Adrenal gland (tissue), 12 donors: ENCODE data around the gene SEPTIN2. TPM values are rescaled to one million over a fixed set of nuclear protein-coding genes. Genes with fewer than 3 reads are reported as not detected.

Experiments used
- DNase-seq, 7 donors: peaks; one replicate each; pipeline ENCODE4 v3.0.0-alpha.2; 2019 to 2020
- H3K27ac ChIP-seq, 5 donors: fragments of 200-600 bp; sonication (generic) in 4 of 5; 1 replicate in 3 of 5; 2 replicates in 2 of 5; pipeline versions ENCODE4 v1.5.1 to v1.8.0; 2016 to 2020; ENCODE audit warnings: mild to moderate bottlenecking in 1 of 5
- H3K27me3 ChIP-seq: fragments of 200-600 bp; 2 replicates; pipeline ENCODE4 v1.8.0; 2021
- H3K36me3 ChIP-seq, 2 donors: fragments of 200-600 bp; replicated peaks in 1 of 2; 1 replicate in 1 of 2; 2 replicates in 1 of 2; pipeline versions ENCODE4 v1.5.1 to v1.8.0; 2018 to 2022
- H3K4me1 ChIP-seq, 2 donors: fragments of 200-600 bp; replicated peaks in 1 of 2; 1 replicate in 1 of 2; 2 replicates in 1 of 2; pipeline versions ENCODE4 v1.5.1 to v1.8.0; 2018 to 2021
- H3K4me3 ChIP-seq, 4 donors: fragments of 200-600 bp; sonication (generic) in 3 of 4; one replicate each; pipeline ENCODE4 v1.5.1; 2016 to 2018
- H3K9me3 ChIP-seq, 3 donors: fragments of 200-600 bp; sonication (generic) in 1 of 3; replicated peaks in 1 of 3; 1 replicate in 2 of 3; 2 replicates in 1 of 3; pipeline versions ENCODE4 v1.5.1 to v1.8.0; 2016 to 2021
- CTCF ChIP-seq, 6 experiments: fragments of 450-650 bp in 4 of 6; fragments of 200-600 bp in 2 of 6; sonication (generic) in 1 of 6; IDR thresholded peaks; 1 replicate in 5 of 6; 2 replicates in 1 of 6; pipeline versions ENCODE4 v1.5.1 to v1.8.0; 2016 to 2021; ENCODE audit warnings: antibody characterized with exemption in 6 of 6, mild to moderate bottlenecking in 2 of 6, moderate library complexity in 1 of 6
- POLR2A ChIP-seq, 2 donors: fragments of 450-650 bp; IDR thresholded peaks; one replicate each; pipeline ENCODE4 v1.6.1; 2017; ENCODE audit warnings: antibody characterized with exemption in 2 of 2, mild to moderate bottlenecking in 2 of 2, moderate library complexity in 1 of 2
- WGBS, 4 donors: extraction: QIAGEN DNeasy Blood & Tissue Kit in 2 of 4; methylation state at CpG; one replicate each; pipeline versions ENCODE4 v1.1.5 to v1.1.7; 2013 to 2017; 5-methylcytosine and 5-hydroxymethylcytosine counted together
- intact Hi-C, 2 donors: fragments of 100-400 bp; cut with DNase I; formaldehyde crosslinking; loops; one replicate each; pipeline versions ENCODE4 v1.14.1 to v1.15.0; 2022 to 2023
- polyA plus RNA-seq, 3 donors: library from polyadenylated mRNA; stranded (reverse); fragments of 200-250 nt in 2 of 3; fragments of 350-450 nt in 1 of 3; fragmentation: Illumina TruSeq in 1 of 3; extraction: RNeasy Lipid Tissue Mini Kit (QIAGEN cat#74804) in 1 of 3; gene quantifications; one replicate each; pipeline ENCODE4 v1.2.3, GENCODE V29; 2013 to 2014
- total RNA-seq, 9 donors: library from RNA; depleted of rRNA in 4 of 9; stranded (reverse); fragments of >200 nt in 4 of 9; fragments of 120-200 nt in 1 of 9; fragmentation: NEBNext Ultra II Directional in 1 of 9; extraction: Animal tissue kit (Norgen Biotek cat#: 25700) in 1 of 9; gene quantifications; one replicate each; pipeline versions ENCODE4 v1.1.0 to v1.2.4, GENCODE V29; 2013 to 2023
- donor health status: healthy with polysubstance abuse.
- donor health status: Bipolar disorder and iron deficiency.
- donor health status: DM: yes; HTN: yes; CAD: no.
- donor health status: DM: no; HTN: no; CAD: no.
- donor health status: DM: no; HTN: no; CAD: no.
- donor health status: DM: yes; HTN: yes; CAD: no.

SEPTIN2 gene
- total and polyA plus RNA-seq, 12 donors: 108 to 368 (median 251) TPM

- no peak overlapping the region for H3K27ac ChIP-seq
- no peaks in the 10 kb centered on the region for H3K36me3 ChIP-seq
- H3K27me3 ChIP-seq: no peaks in the 10 kb centered on the region
- DNase-seq: no peak
- TF ChIP-seq CTCF (IDR thresholded peaks at IDR 0.05) (no peak), POLR2A (IDR thresholded peaks at IDR 0.05) (no peak)
- H3K4me3 ChIP-seq: no peak overlapping the region
- intact Hi-C loops: no loop called here
- H3K9me3 ChIP-seq: no peaks in the 10 kb centered on the region
- WGBS, 4 donors: 50 to 84% (median 72%) methylated on average over 8 of the region's 8 CpGs
- peaks cover 0 to 14% of the 10 kb centered on the region in 2 donors for H3K4me1 ChIP-seq
Measured at GRCh38 chr2:241296767-241297166, 19.0 kb upstream of the SEPTIN2 start.

- H3K4me3 ChIP-seq: no peak overlapping the region
- intact Hi-C loops: no loop called here
- TF ChIP-seq CTCF (IDR thresholded peaks at IDR 0.05): no peak
- no peak for TF ChIP-seq POLR2A (IDR thresholded peaks at IDR 0.05)
Measured at GRCh38 chr2:241298673-241299072, 17.1 kb upstream of the SEPTIN2 start.

GRCh38 chr2:241300000-241300399 is 15.7 kb upstream of the SEPTIN2 start:
- Histone ChIP-seq H3K27me3 (no peaks in the 10 kb centered on the region), H3K36me3 (no peaks in the 10 kb centered on the region), H3K27ac (no peak overlapping the region), H3K4me1 (peaks cover 0 to 33% of the 10 kb centered on the region in 2 donors), H3K9me3 (no peaks in the 10 kb centered on the region), H3K4me3 (no peak overlapping the region)
- no peak for DNase-seq
- intact Hi-C loops: no loop called here
- WGBS, 4 donors: 88 to 90% (median 88%) methylated on average over 12 of the region's 12 CpGs
- no peak for TF ChIP-seq CTCF (IDR thresholded peaks at IDR 0.05)

More at GRCh38 chr2:241298673-241299072, 17.1 kb upstream of the SEPTIN2 start:
- no peaks in the 10 kb centered on the region for H3K27me3 ChIP-seq
- peaks cover 0 to 28% of the 10 kb centered on the region in 2 donors for H3K4me1 ChIP-seq
- H3K9me3 ChIP-seq: no peaks in the 10 kb centered on the region
- H3K27ac ChIP-seq: no peak overlapping the region
- no peaks in the 10 kb centered on the region for H3K36me3 ChIP-seq
- 90 to 99% (median 94%) methylated on average over 5 of the region's 5 CpGs for whole genome bisulfite sequencing, 4 donors
- no peak for DNase-seq

GRCh38 chr2:241302083-241302482 is 13.6 kb upstream of the SEPTIN2 start:
- Histone ChIP-seq H3K36me3 (no peaks in the 10 kb centered on the region), H3K27me3 (no peaks in the 10 kb centered on the region), H3K27ac (peak overlapping the region in 1 of 5 donors; percentile 45), H3K4me3 (no peak overlapping the region), H3K4me1 (peaks cover 0 to 33% of the 10 kb centered on the region in 2 donors), H3K9me3 (no peaks in the 10 kb centered on the region)
- intact Hi-C loops: no loop called here
- TF ChIP-seq POLR2A (IDR thresholded peaks at IDR 0.05): no peak
- no peak for TF ChIP-seq CTCF (IDR thresholded peaks at IDR 0.05)
- no peak for DNase-seq
- WGBS, 4 donors: 88 to 94% (median 92%) methylated on average over 3 of the region's 3 CpGs
